AG04449 (cell line): Measurements from ENCODE around the gene NFASC.

Experiments
- CTCF ChIA-PET: fragments of 350-600 bp; formaldehyde crosslinking; extraction: SDS; loops from one replicate; lab custom pipeline; 2021; ENCODE audit warnings: antibody characterized with exemption; lab: Yijun Ruan, JAX
- POLR2A ChIA-PET: fragments of 400-600, 350-600 bp; formaldehyde crosslinking; extraction: SDS; loops from one replicate; lab custom pipeline; 2020; ENCODE audit warnings: antibody characterized with exemption, inconsistent platforms; lab: Yijun Ruan, JAX
- DNase-seq: peaks from one replicate; pipeline ENCODE4 v3.0.0-alpha.2; 2010; ENCODE audit warnings: low read depth, low spot score
- H3K4me3 ChIP-seq: 2 replicates; pipeline ENCODE4 v1.5.1; 2011; ENCODE audit warnings: low read depth, mild to moderate bottlenecking, control low read depth, low read length
- TF ChIP-seq, protein P1 (sequence below): IDR thresholded peaks from one replicate; pipeline ENCODE4 v1.5.1; 2011; ENCODE audit warnings: mild to moderate bottlenecking, moderate library complexity, low read length, control low read depth, inconsistent platforms; ENCODE audit not compliant: insufficient read depth; ENCODE audit errors: missing control alignments

The NFASC gene

GRCh38 chr1:205024679-205025078, 154.0 kb downstream of the NFASC start:
- CTCF ChIA-PET, result interaction anchor here (0.6 to 1.0 kb wide), 3 partner anchors 34 to 37 kb away, joined by 3 to 4 read pairs (median 3); no protein-coding TSS in a partner anchor

GRCh38 chr1:205025239-205025638, 154.6 kb downstream of the NFASC start:
- ChIA-PET CTCF (interaction anchor here (0.6 to 1.4 kb wide), 3 partner anchors 13 to 36 kb away, joined by 3 to 5 read pairs (median 3); no protein-coding TSS in a partner anchor), POLR2A (no interaction called here)
- H3K4me3 ChIP-seq, result no peak overlapping the region
- TF ChIP-seq, protein P1, sequence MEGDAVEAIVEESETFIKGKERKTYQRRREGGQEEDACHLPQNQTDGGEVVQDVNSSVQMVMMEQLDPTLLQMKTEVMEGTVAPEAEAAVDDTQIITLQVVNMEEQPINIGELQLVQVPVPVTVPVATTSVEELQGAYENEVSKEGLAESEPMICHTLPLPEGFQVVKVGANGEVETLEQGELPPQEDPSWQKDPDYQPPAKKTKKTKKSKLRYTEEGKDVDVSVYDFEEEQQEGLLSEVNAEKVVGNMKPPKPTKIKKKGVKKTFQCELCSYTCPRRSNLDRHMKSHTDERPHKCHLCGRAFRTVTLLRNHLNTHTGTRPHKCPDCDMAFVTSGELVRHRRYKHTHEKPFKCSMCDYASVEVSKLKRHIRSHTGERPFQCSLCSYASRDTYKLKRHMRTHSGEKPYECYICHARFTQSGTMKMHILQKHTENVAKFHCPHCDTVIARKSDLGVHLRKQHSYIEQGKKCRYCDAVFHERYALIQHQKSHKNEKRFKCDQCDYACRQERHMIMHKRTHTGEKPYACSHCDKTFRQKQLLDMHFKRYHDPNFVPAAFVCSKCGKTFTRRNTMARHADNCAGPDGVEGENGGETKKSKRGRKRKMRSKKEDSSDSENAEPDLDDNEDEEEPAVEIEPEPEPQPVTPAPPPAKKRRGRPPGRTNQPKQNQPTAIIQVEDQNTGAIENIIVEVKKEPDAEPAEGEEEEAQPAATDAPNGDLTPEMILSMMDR, result no peak
- no peak for DNase-seq

More at GRCh38 chr1:205024679-205025078, 154.0 kb downstream of the NFASC start:
- POLR2A ChIA-PET, result no interaction called here
- H3K4me3 ChIP-seq, result no peak overlapping the region
- no peak for DNase-seq
- TF ChIP-seq, protein P1, result no peak

DNA sequence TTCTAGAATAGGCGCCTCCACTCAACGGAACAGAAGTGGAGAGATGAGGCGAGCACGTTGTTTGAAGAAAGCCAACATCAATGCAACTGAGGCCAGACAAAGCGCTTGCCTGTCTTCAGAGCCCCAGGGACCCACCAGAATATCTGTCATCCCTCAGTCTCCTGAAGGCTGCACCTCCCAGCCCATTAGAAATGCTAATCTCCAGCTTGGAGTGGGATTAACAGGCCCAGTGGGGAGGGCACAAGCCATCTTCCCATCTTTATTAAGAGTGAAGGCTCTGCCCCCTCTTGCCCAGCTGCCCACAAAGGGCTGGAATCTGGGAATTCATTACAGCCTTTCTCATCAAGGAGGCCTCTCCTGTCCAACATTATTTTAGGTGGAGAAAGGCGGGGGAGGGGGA, 155.5 kb downstream of the NFASC start:
- H3K4me3 ChIP-seq, result no peak overlapping the region
- POLR2A ChIA-PET, result no interaction called here
- TF ChIP-seq, protein P1, result no peak
- no peak for DNase-seq
- CTCF ChIA-PET, result interaction anchor here (1.3 to 1.4 kb wide), 2 partner anchors 14 to 35 kb away, joined by 3 to 5 read pairs; no protein-coding TSS in a partner anchor

- H3K4me3 ChIP-seq, result no peak overlapping the region
- no peak for DNase-seq
- ChIA-PET CTCF (interaction anchor here (0.9 to 1.1 kb wide), 3 partner anchors 33 to 222 kb away, joined by 3 to 4 read pairs (median 3); no protein-coding TSS in a partner anchor), POLR2A (no interaction called here)
- TF ChIP-seq, protein P1, result no peak
Measured at GRCh38 chr1:205028390-205028789, 157.7 kb downstream of the NFASC start.

DNA sequence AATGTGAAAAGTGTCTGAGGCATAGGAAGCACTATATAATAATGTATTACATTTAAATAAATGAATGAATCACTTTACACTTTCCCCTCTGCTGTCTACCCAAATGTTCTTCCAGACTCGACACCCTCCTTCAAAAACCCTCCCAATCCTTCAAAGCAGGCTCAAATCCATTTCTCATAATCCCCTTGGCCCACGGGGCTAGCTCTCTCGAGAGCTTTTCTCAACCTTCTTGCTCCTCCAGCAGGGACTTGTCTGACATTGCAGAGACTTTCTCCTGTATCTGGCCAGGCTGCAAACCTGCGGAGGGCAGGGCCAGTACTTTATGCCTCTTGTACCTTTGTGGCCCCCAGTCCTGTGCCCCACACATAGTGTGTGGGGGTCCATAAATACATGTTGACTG, 158.3 kb downstream of the NFASC start:
- no peak overlapping the region for H3K4me3 ChIP-seq
- ChIA-PET POLR2A (no interaction called here), CTCF (interaction anchor here (0.9 to 1.3 kb wide), 4 partner anchors 32 to 222 kb away, joined by 3 to 4 read pairs (median 3); no protein-coding TSS in a partner anchor)
- no peak for DNase-seq
- TF ChIP-seq, protein P1, result no peak

DNA sequence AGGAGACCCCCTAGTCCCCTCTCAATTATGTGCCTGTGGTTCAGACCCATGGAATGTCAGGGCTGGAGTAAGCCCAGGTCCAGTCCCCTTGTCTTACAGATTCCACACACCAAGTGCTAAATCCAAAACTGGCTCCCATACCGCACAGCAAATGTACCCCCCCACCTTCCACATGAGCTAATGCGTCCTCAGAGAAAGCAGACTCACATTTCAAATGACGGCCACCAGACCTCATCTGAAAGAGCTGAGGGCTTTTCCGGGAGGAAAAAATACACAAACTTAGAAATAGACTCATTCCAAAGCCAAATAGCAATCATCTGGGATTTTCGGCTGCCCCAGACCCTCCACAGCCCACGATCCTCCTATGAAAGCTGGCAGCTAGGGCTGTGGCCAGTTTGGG, 159.6 kb downstream of the NFASC start:
- ChIA-PET CTCF (interaction anchor here (1.2 to 1.3 kb wide), 2 partner anchors 31 to 89 kb away, joined by 3 to 8 read pairs; no protein-coding TSS in a partner anchor), POLR2A (no interaction called here)
- TF ChIP-seq, protein P1, result no peak
- no peak overlapping the region for H3K4me3 ChIP-seq
- no peak for DNase-seq
